ENCODE results near the gene ADAM33. TPM values are rescaled to one million over a fixed set of nuclear protein-coding genes. Genes with fewer than 3 reads are reported as not detected.

The ADAM33 gene, protein sequence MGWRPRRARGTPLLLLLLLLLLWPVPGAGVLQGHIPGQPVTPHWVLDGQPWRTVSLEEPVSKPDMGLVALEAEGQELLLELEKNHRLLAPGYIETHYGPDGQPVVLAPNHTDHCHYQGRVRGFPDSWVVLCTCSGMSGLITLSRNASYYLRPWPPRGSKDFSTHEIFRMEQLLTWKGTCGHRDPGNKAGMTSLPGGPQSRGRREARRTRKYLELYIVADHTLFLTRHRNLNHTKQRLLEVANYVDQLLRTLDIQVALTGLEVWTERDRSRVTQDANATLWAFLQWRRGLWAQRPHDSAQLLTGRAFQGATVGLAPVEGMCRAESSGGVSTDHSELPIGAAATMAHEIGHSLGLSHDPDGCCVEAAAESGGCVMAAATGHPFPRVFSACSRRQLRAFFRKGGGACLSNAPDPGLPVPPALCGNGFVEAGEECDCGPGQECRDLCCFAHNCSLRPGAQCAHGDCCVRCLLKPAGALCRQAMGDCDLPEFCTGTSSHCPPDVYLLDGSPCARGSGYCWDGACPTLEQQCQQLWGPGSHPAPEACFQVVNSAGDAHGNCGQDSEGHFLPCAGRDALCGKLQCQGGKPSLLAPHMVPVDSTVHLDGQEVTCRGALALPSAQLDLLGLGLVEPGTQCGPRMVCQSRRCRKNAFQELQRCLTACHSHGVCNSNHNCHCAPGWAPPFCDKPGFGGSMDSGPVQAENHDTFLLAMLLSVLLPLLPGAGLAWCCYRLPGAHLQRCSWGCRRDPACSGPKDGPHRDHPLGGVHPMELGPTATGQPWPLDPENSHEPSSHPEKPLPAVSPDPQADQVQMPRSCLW
- total RNA-seq (2016; rRNA removed; fragmentation: Illumina TruSeq; extraction: Trizol) (not detected in 2 replicates), polyA plus RNA-seq (2011; rRNA removed) (not detected in 2 replicates), polyA minus RNA-seq (2011; rRNA and poly(A)+ RNA removed; ENCODE audit: low replicate concordance) (not detected in 2 replicates), Bru-seq, nascent RNA (not detected), BruChase-seq, experiment 1, labeled RNA remaining after a 6-hour chase (not detected), BruChase-seq, experiment 2, labeled RNA remaining after a 2-hour chase (not detected)
- total RNA-seq (2016; cell fraction: cytosol; rRNA removed; fragmentation: Illumina TruSeq; extraction: Trizol; ENCODE audit: low read depth) = not detected in 2 replicates
- total RNA-seq (2016; cell fraction: insoluble cytoplasmic fraction; rRNA removed; fragmentation: Illumina TruSeq; extraction: Trizol) = not detected in 2 replicates
- not detected in 2 replicates for total RNA-seq (2016; cell fraction: membrane; rRNA removed; fragmentation: Illumina TruSeq; extraction: Trizol)
- not detected in 2 replicates for total RNA-seq (2016; cell fraction: nucleus; rRNA removed; fragmentation: Illumina TruSeq; extraction: Trizol)
- not detected in 2 replicates for polyA plus RNA-seq (2011; cell fraction: cytosol; rRNA removed)
- 0.03 TPM in 1 of 2 replicates, not detected in the other for polyA plus RNA-seq (2011; cell fraction: nucleus; rRNA removed)
- not detected in 2 replicates for polyA plus RNA-seq (2012)
- polyA plus RNA-seq (2016; cell fraction: cytosol; fragmentation: Illumina TruSeq; extraction: Trizol; ENCODE audit: low read depth) = not detected in 2 replicates
- not detected in 2 replicates for polyA plus RNA-seq (2016; cell fraction: insoluble cytoplasmic fraction; fragmentation: Illumina TruSeq; extraction: Trizol; ENCODE audit: low read depth)
- polyA plus RNA-seq (2016; cell fraction: membrane; fragmentation: Illumina TruSeq; extraction: Trizol; ENCODE audit: low read depth) = not detected in 2 replicates
- polyA plus RNA-seq (2016; cell fraction: nucleus; fragmentation: Illumina TruSeq; extraction: Trizol; ENCODE audit: insufficient read depth, low read depth) = not detected in 2 replicates
- polyA minus RNA-seq (2011; cell fraction: cytosol; rRNA and poly(A)+ RNA removed) = not detected in 2 replicates
- not detected in 2 replicates for polyA minus RNA-seq (2011; cell fraction: nucleus; rRNA and poly(A)+ RNA removed)
- long read RNA-seq, experiment 1 = 0 reads
- long read RNA-seq, experiment 2 = 0 reads

DNA sequence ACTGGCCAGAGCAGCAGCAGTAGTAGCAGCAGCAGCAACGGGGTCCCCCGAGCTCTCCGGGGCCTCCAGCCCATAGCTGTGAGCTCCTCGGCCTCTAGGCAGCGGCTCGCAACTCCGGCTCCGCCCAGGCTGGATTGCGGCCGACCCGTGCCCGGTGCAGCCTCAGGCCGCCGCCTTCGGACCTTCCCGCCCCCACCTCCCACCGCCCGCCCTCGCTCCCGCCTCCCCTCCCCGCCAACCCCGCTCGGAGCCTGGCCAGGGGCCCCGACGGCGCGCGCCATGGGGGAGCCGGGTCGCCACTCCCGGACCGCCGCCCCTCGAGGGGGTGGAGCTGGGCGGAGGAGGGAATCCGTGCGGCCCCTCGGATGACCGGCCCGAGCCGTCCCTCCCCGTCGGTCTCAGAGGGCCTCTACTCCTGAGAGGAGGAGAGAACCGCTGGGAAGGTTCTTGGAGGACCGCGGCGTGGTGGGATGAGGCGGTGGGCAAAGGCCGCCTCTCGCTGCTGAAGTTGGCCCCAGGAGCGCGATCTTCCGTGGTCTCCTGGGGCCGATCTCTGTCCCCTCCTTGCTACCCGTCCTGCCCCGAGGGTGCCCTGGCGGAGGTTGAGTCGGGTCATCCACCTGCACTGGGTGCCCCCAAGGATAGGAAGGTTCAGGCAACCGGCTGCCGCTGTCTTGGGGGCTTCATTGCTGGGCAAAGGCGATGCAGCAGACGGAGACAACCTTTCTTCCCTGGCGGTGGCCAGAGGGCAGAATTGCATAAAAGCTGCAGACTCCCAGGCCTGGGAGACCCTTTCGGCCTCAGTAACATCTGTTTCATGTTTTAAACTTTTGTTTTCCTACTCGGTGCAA is at the start of gene ADAM33:
TSS of gene ADAM33 (minus strand) at position 80 of the 851 bp plus-strand sequence. CDS start at position 74, 6 bp downstream.
- ChIA-PET CTCF (ENCODE audit: low intra/inter-chr PET ratio, low total read pairs) (no interaction called here), POLR2A (no interaction called here)
- DNase-seq (ENCODE audit: low spot score) (no peak), ATAC-seq (peak; percentile 60), FAIRE-seq (no peak)
- Histone ChIP-seq H3K27me3 (ENCODE audit: control insufficient read depth in 1 of 2, insufficient read depth in 2 of 2, low read length in 2 of 2) (peaks cover 37 to 83% of the 10 kb centered on the region in 2 experiments), H2AFZ (ENCODE audit: low read length) (no peak within 1 kb of the TSS), H3K79me2 (ENCODE audit: insufficient read depth, low read length) (no peaks in the 10 kb centered on the region), H3K9me3 (ENCODE audit: low read length) (no peaks in the 10 kb centered on the region), H3K36me3 (replicated peaks in 1 of 2; ENCODE audit: control insufficient read depth in 1 of 2, insufficient read depth in 2 of 2, low read length in 2 of 2) (no peaks in the 10 kb centered on the region), H3K4me3 (replicated peaks in 1 of 3; ENCODE audit: insufficient read depth in 1 of 3, low read depth in 2 of 3, low read length in 3 of 3) (peak within 1 kb of the TSS in 1 of 3 experiments; percentile 27; a peak in 1 of 6 replicates), H3K9ac (ENCODE audit: insufficient read depth, low read depth, low read length) (no peak within 1 kb of the TSS), H3K27ac (ENCODE audit: extremely low read length, insufficient read depth, low read length) (no peak within 1 kb of the TSS), H3K4me1 (ENCODE audit: insufficient read depth, low read length) (0 out of 2 replicates have a peak, but pooled peaks cover 9% of the 10 kb centered on the region), H4K20me1 (ENCODE audit: insufficient read depth, low read length) (no peaks in the 10 kb centered on the region), H3K4me2 (ENCODE audit: low read depth, low read length) (peak within 1 kb of the TSS; percentile 46)
- in situ Hi-C loops (cut with HindIII; ENCODE audit: extremely low pct_ligation_motif_present, low pct_unique_long_range_greater_than_20kb) = no loop called here
- intact Hi-C loops (cut with micrococcal nuclease; ENCODE audit: unreplicated experiment) = no loop called here
- no TSS peak for BruUV-seq (replicated peaks)
- 22% methylated on average over 58 of the region's 65 CpGs for WGBS (ENCODE audit: low lambda C conversion rate)
- TF ChIP-seq MYNN (CRISPR knock-in tag; IDR thresholded peaks at IDR 0.05; ENCODE audit: low read depth) (no peak), ZNF878 (CRISPR knock-in tag; IDR thresholded peaks at IDR 0.05) (no peak), CENPT (CRISPR knock-in tag; IDR thresholded peaks at IDR 0.05; ENCODE audit: low read depth) (no peak), EZH2 (conservative IDR thresholded peaks at IDR 0.05; ENCODE audit: low read depth, low read length) (peak; percentile 80; the same call in 1 of the 2 replicates), YY1 (IDR thresholded peaks at IDR 0.05; ENCODE audit: insufficient read depth, insufficient replicate concordance, low read depth, low read length) (no peak), PHF20 (CRISPR knock-in tag; IDR thresholded peaks at IDR 0.05) (no peak), ZNF329 (CRISPR knock-in tag; IDR thresholded peaks at IDR 0.05; ENCODE audit: low read depth) (no peak), ZSCAN12 (CRISPR knock-in tag; IDR thresholded peaks at IDR 0.05) (no peak), ELF3 (CRISPR knock-in tag; IDR thresholded peaks at IDR 0.05) (no peak)
- TF ChIP-seq, protein P1, sequence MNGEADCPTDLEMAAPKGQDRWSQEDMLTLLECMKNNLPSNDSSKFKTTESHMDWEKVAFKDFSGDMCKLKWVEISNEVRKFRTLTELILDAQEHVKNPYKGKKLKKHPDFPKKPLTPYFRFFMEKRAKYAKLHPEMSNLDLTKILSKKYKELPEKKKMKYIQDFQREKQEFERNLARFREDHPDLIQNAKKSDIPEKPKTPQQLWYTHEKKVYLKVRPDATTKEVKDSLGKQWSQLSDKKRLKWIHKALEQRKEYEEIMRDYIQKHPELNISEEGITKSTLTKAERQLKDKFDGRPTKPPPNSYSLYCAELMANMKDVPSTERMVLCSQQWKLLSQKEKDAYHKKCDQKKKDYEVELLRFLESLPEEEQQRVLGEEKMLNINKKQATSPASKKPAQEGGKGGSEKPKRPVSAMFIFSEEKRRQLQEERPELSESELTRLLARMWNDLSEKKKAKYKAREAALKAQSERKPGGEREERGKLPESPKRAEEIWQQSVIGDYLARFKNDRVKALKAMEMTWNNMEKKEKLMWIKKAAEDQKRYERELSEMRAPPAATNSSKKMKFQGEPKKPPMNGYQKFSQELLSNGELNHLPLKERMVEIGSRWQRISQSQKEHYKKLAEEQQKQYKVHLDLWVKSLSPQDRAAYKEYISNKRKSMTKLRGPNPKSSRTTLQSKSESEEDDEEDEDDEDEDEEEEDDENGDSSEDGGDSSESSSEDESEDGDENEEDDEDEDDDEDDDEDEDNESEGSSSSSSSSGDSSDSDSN (CRISPR knock-in tag; IDR thresholded peaks at IDR 0.05) = no peak
- TF ChIP-seq, protein P2, sequence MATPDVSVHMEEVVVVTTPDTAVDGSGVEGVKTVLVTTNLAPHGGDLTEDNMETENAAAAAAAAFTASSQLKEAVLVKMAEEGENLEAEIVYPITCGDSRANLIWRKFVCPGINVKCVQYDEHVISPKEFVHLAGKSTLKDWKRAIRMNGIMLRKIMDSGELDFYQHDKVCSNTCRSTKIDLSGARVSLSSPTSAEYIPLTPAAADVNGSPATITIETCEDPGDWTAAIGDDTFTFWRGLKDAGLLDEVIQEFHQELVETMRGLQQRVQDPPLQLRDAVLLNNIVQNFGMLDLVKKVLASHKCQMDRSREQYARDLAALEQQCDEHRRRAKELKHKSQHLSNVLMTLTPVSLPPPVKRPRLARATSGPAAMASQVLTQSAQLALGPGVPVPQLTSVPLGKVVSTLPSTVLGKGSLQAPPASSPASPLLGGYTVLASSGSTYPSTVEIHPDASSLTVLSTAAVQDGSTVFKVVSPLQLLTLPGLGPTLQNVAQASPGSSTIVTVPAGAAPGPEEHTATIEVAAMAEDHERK (CRISPR knock-in tag; IDR thresholded peaks at IDR 0.05; ENCODE audit: low read depth) = no peak
